DMS153 (cell line): ENCODE measurements around the gene SKAP2.
A peak's percentile ranks its signal among the peaks of the same experiment; 100 is the strongest.

Experiments
- DNase-seq: peaks from one replicate; lab custom pipeline; 2025; lab: John Stamatoyannopoulos, UW

The SKAP2 gene

GRCh38 chr7:26864309-26865093 is at the start of gene SKAP2:
Gene SKAP2, minus strand, starts transcription at chr7:26864590. Its CDS starts 161 bp downstream, at chr7:26864429.
- DNase-seq = peak; percentile 99

GRCh38 chr7:26912933-26913536 is 48.6 kb upstream of the SKAP2 start:
- DNase-seq = no peak

GRCh38 chr7:26912338-26912737 is 47.9 kb upstream of the SKAP2 start:
- no peak for DNase-seq

- no peak for DNase-seq
Observed at GRCh38 chr7:26910221-26910620, 45.8 kb upstream of the SKAP2 start.

GRCh38 chr7:26900251-26900650 is 35.9 kb upstream of the SKAP2 start:
- peak; percentile 29 for DNase-seq

- no peak for DNase-seq
Observed at GRCh38 chr7:26899519-26899918, 35.1 kb upstream of the SKAP2 start.

GRCh38 chr7:26898891-26899290 is 34.5 kb upstream of the SKAP2 start:
- DNase-seq = no peak

- DNase-seq = no peak
Observed at GRCh38 chr7:26897928-26898327, 33.5 kb upstream of the SKAP2 start.

GRCh38 chr7:26891400-26892350 is 27.3 kb upstream of the SKAP2 start:
- DNase-seq = no peak

- no peak for DNase-seq
Observed at GRCh38 chr7:26880852-26881251, 16.5 kb upstream of the SKAP2 start.

- no peak for DNase-seq
Observed at GRCh38 chr7:26879671-26880070, 15.3 kb upstream of the SKAP2 start.

- DNase-seq = no peak
Observed at GRCh38 chr7:26868841-26869495, 4.6 kb upstream of the SKAP2 start.

- no peak for DNase-seq
Observed at GRCh38 chr7:26865094-26865388, 651 bp upstream of the SKAP2 start.

- peak; percentile 62 for DNase-seq
Observed at GRCh38 chr7:26863518-26864308, 677 bp downstream of the SKAP2 start.

- DNase-seq = no peak
Observed at GRCh38 chr7:26862834-26863233, 1.6 kb downstream of the SKAP2 start.

GRCh38 chr7:26861050-26861449 is 3.3 kb downstream of the SKAP2 start:
- DNase-seq = no peak

- DNase-seq = peak; percentile 48
Observed at GRCh38 chr7:26860361-26860760, 4.0 kb downstream of the SKAP2 start.

GRCh38 chr7:26859720-26860119 is 4.7 kb downstream of the SKAP2 start:
- no peak for DNase-seq

GRCh38 chr7:26858735-26859134 is 5.7 kb downstream of the SKAP2 start:
- no peak for DNase-seq

- DNase-seq = no peak
Observed at GRCh38 chr7:26858241-26858715, 6.1 kb downstream of the SKAP2 start.
